Renal cortical epithelial cell (primary cell): ENCODE results near the gene MTG1. TPM values are rescaled to one million over a fixed set of nuclear protein-coding genes. Genes with fewer than 3 reads are reported as not detected.
"Not testable (repeated sequence)": the region's sequence is repeated elsewhere in the genome, so short reads cannot be mapped to it uniquely, and the experiment has no call there.

Experiments used
- DNase-seq: peaks from one replicate; pipeline ENCODE4 v3.0.0-alpha.2; 2011; ENCODE audit warnings: low read depth
- total RNA-seq: library from RNA; depleted of rRNA; stranded (reverse); fragments of >200 nt; gene quantifications from 2 replicates; pipeline ENCODE4 v1.2.3, GENCODE V29; 2014

Gene MTG1
- total RNA-seq, 1 donor from 2014 or later, result 46.6 TPM

DNA sequence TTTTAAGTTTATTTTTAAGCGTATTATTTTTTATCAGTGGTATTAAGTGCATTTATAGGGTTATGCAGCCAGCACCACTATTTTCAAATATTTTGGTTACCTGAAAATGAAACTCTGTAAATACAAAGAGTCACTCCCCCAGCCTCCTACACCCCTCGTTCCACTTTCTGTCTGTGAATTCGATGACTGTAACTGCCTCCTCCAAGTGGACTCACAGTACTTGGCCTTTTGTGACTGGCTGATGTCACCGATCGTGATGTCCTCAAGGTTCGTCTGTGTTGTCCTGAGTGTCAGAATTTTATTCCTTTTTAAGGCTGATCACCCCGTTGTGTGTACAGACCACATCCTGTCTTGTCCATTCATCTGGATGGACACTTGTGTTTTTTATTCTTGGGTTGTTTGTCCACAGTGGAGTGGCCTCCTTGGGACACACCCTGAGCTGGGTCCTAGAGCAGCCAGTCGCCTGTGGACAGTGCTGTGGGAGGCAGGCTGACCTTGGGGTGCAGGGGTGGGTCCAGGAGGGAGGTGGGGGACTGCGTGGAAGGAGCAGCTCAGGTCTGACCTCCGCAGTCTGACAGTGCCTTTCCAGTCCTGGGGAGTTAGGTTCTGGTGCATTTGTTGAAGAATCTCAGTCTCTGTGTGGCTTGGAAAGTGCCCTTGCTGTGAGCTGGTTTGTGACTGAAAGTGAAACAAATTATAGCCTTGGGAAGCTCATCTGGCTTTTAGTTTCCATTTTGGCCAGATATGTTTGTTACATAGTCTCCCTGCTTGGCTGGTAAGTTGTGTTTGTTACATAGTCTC, 6.9 kb downstream of the MTG1 start:
- DNase-seq, result no peak

DNA sequence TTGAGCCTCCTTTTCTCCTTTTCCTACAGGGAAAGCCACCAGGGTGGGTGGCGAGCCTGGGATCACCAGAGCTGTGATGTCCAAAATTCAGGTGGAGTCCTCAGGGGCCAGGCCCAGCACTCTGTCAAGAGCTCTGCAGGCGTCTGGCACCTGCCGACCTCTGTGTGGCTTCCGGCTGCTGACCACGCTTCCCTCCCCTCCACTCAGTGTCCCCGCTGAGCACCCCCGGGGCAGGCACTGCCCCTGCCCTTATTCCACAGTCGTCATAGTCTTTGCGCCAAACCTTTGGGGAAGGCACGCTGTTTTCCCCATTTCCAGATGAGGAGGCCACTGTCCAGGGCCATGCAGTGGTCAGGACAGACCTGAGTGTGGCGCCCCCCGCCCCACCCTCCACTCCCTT, 7.5 kb downstream of the MTG1 start:
- DNase-seq, result no peak

DNA sequence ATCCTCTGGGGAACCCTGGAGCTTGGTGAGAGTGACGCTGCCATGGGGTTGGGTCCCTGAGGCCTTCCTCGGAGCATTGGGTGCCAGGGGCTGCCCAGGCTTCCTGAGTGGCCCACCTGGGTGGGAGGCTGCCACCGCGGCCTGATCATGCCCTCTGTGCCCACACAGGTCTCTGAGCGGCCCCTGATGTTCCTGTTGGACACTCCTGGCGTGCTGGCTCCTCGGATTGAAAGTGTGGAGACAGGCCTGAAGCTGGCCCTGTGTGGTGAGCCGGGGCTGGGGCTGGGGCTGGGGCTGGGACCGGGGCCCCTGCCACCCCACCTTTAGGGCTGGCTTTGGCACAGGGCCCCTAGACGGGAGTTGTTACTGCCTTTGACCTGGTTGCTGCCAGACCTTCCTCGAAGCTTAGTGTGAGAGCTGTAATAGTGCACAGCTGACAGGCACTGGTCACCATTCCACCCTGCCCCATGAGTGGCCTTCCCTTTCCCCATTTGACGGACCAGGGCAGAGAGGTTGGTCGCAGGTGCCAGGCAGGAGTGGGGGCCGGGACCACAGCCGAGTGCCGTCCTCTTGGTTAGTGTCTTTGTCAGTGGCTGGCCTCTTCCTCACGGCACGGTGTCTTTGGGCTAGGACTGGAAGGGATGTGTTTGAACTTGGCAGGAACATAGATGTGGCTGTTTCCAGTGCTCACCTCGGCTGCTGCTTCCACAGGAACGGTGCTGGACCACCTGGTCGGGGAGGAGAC, 8.2 kb downstream of the MTG1 start:
- DNase-seq, result no peak

DNA sequence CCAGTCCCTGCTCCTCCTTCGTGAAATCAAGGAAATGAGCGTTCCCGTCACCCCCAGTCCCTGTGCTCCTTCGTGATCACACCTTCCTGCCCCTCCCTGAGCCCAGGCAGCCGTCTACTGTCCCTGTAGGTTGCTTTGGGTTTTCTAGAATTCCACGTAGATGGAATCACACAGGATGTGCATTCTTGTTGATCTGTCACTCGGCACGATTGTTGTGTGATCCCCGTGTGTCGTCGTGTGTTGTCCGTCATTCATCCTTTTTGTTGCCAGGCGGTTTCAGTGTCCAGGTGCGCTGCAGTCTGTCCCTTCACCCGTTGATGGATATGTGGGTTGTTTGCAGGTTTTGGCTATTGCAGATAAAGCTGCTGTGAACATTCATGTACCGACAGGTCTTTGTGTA, 9.4 kb downstream of the MTG1 start:
- no peak for DNase-seq

DNA sequence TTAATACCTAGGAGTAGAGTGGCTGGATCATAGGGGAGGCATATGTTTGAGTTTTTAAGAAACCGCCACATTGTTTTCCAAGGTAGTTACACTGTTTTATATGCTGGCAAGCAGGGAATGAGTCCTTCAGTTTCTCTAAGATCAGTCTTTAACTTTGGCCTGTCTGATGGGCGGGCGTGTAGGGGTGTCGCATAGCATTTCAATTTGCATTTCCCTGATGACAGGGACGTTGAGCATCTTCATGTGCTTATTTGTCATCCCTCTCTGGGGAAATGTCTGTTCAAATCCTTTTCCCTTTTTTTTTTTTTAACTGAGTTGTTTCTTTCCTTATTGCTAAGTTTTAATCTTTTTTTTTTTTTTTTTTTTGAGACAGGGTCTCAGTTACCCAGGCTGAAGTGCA, 9.8 kb downstream of the MTG1 start:
- DNase-seq, result no peak

DNA sequence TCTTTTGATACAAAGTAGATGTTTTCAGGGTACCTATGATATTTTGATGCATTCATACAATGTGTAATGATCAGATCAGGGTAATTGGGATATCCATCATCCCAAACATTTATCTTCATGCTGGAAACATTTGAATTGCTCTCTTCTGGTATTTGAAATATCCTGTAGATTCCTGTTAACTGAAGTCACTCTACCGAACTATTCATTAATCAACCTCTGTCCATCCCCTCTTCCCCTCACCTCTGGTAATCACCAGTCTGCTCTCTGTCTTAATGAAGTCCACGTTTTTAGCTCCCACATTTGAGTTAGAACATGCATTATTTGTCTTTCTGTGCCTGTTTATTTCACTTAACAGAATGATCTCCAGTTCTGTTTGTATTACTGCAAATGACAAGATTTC, 11.3 kb downstream of the MTG1 start:
- DNase-seq, result peak; percentile 32

DNA sequence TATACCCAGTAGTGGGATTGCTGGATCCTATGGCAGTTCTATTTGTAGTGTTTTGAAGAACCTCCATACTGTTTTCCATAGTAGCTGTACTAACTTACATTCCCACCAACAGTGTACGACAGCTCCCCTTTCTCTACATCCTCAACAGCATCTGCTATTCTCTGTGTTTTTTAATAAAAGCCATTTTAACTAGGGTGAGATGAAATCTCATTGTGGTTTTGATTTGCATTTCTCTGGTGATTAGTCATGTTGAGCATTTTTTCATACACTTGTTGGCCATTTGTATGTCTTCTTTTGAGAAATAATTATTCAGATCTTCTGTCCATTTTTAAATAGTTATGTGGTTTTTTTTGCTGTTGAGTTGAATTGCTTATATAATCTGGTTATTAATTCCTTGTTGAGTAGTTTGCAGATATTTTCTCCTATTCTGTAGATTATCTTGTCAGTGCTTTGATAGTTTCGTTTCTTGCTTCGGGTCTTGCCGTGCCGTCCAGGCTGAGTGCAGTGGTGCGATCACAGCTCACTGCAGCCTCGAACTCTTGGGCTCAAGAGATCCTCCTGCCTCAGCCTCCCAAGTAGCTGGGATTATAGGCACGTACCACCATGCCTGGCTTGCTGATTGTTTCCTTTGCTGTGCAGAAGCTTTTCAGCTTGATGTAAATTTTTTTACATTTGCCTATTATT, 12.0 kb downstream of the MTG1 start:
- DNase-seq, result no peak

DNA sequence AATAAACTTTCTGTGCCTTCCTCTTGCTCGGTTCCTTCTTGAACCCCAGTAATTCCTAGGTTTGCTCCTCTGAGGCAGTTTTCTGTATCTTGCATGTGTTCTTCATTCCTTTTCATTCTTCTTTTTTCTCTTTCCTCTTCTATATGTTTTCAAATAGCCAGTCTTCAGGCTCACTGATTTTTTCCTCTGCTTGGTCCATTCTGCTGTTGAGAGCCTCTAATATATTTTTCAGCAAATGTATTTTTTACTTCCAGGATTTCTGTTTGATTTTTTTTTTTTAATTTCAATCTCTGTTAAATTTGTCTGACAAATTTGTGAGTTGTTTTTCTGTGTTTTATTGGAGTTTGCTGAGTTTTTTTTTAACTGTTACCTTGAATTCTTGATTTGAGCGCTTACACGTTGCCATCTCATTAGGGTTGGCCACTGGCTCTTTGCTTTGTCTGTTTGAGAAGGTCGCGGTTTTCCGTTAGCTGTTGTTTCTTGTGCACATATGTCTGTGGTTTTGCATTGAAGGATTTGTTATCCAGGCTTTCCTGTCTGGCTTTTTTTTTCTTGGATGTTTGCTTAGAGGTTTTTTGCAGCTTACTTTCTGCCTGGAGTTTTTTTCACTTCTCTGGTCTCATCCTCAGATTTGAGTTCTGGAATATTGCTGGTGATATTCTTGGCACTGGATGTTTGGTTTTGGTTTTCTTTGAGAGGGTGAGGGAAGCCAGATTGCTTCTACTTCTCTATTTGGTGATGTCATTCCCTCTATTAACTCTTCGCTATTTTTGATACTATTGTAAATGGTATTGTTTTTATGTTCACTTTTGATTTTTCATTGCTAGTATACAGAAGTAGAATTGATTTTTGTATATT, 17.8 kb downstream of the MTG1 start:
- no peak for DNase-seq

DNA sequence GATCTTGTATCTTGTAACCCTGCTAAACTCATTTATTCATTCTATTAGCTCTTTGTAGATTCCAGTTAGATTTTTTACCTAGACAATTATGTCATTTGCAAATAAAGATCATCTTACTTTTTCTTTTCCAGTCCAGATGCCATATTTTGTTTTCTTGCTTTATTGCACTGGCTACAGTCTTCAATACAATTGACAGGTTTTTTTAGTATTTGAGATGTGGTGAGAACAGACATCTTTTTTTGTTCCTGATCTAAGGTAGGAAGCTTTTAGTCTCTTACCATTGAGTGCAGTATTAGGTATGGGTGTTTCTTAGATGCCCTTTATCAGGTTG, 18.4 kb downstream of the MTG1 start:
- DNase-seq, result no peak

DNA sequence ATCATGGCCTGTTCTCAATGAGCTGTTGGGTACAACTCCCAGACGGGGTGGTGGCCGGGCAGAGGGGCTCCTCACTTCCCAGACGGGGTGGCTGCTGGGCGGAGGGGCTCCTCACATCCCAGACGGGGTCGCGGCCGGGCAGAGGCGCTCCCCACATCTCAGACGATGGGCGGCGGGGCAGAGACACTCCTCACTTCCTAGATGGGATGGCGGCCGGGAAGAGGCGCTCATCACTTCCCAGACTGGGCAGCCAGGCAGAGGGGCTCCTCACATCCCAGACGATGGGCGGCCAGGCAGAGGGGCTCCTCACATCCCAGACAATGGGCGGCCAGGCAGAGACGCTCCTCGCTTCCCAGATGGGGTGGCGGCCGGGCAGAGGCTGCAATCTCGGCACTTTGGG, 20.4 kb downstream of the MTG1 start:
- not testable (repeated sequence) for DNase-seq

DNA sequence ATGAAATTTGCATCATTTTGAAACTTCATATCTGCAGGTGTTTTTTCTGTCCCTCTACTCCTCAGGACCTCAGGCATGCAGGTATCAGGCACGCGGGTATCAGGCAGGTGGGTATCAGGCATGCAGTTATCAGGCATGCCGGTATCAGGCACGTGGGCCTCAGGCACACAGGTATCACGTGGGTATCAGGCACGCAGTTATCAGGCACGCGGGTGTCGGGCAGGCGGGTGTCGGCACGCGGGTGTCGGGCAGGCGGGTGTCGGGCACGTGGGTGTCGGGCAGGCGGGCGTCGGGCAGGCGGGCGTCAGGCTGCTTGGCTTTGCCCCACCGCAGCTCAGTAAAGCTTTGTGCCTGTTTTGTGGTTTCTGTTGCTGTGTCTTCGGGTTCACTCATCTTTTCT, 21.8 kb downstream of the MTG1 start:
- no peak for DNase-seq

DNA sequence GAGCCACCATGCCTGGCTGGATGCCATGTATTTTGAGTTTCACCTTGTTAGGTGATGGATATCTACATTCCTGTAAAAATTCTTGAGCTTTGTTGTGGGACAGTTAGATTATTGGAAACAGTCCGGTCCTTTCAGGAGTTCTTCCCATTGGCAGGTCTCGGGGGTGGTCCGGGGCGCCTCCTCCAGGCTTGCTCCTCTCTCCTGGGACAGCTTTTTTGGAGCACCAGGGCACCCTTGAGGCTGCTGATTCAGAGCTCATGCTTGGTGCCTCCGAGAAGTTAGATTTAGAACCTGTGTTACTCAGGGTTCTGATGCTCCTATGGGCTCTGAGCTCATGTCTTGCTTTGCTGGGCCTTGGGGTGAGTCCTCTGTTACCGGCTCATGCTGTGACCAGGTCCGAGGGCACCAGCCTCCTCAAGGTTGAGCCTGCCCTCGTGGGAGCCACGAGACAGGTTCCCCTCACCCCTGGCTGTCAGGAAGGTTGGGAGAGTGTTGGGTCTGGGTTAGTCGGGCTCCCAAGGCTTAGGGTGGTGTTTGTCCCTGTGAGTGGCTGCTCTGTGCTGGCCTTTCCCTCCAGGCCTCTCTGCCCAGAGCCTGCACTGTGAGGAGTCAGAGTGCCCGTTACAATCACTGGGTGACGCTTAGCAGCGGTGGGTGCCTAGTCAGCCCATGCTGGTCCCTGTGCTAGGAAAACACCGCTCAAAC, 24.5 kb downstream of the MTG1 start:
- no peak for DNase-seq

DNA sequence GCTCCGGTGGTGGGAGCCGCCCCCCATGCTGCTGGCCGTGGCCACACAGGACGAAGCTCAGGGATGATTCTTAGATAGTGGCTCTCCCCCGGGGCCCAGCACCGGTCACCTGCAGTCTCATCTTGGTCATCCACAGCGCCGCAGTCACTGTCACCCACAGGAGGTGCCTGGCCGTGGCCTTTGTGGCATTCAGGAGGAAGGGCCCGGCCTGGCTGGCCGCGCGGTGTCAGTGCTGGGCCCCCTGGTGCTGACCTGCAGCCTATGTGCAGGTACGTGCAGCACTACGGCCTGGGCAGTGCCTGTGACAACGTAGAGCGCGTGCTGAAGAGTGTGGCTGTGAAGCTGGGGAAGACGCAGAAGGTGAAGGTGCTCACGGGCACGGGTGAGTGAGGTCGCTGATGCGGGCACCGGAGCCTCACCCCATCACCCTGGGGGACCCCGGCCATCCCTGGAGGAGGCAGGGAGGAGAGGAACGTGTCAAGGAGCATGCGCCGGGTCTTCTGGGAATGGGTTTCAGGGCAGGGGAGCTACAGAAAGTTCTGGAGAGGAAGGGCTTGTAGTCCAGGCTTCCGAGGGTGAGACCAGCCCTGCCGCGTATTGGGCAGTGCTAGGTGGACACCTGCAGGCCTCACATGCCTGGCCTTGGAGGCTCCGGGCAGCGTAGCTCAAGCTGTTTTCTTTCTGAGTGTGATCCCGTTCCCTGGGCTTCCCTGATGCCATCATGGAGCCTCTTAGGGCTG, 25.4 kb downstream of the MTG1 start:
- DNase-seq, result no peak

DNA sequence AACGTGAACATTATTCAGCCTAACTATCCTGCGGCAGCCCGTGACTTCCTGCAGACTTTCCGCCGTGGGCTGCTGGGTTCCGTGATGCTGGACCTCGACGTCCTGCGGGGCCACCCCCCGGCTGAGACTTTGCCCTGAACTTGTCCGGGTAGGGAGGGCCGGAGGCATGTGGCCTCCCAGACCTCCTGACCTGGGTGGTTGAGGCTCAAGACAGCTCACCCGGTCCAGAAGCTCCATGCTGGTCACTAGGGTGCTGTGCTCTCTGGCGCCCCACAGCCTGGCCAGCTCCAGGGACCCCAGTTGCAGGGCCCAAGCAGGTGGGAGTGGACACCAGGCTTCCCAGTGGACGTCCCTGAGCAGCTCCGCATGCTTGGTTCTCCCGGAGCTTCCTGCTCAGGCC, 26.1 kb downstream of the MTG1 start:
- no peak for DNase-seq

DNA sequence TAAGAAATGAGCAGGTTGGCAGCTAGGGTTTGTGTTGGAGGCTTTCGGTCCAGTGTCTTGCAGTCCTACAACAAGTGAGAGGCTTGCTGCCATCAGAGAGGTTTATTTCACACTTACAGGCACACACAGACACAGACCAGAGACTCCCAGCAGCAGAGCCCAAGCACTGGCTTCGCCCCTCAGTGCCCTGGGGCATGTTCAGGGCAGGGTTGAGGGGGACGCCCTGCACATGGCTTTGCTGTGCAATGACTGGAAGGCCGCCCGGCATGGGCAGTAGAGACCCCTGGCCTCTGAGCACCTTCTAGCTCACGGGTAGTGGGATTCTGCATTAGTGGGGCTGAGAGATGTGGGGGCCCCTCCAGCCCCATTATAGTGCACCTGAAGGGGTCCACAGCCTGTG, 26.6 kb downstream of the MTG1 start:
- no peak for DNase-seq

DNA sequence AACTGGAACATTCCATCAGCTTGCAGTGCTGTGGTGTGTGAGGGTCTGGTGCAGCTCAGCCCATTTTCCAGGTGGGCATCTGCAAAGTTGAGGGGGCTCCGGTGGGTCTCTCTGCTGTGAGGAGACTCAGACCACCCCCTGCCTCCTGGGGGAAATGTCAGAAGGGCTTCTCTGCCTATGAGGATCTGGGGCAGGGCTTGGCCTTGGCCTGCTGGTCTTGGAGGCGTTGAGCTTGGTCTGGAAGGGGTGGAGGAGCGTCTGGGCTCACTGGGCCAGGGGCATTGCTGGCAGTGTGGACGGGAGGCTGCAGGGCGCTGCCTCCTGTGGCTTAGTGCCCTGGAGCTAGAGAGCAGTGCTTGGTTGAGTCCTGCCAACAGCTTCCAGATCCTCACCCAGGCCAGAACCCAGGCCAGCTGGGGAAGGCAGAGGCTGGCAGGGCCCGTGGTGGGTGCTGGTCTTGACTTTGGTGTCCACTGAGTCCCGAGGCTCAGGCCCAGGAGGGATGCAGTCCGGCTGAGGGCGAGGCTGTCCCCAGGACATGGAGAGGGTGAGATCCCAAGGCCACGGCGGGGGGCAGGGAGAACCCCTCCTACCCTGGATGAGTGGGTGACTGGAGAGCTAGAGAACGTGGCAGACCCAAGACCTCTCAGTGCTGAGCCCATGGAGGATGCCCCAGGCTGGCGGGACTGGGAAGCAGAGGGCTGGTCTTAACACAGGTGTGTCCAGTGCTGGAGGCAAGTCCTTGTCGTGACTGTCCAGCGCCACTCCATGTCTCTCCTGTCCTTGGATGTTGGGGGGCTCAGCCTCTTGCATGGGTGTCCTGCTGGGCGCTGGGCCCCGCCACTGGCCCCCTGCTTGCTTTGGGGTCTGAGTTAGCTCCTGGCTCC, 27.6 kb downstream of the MTG1 start:
- no peak for DNase-seq

DNA sequence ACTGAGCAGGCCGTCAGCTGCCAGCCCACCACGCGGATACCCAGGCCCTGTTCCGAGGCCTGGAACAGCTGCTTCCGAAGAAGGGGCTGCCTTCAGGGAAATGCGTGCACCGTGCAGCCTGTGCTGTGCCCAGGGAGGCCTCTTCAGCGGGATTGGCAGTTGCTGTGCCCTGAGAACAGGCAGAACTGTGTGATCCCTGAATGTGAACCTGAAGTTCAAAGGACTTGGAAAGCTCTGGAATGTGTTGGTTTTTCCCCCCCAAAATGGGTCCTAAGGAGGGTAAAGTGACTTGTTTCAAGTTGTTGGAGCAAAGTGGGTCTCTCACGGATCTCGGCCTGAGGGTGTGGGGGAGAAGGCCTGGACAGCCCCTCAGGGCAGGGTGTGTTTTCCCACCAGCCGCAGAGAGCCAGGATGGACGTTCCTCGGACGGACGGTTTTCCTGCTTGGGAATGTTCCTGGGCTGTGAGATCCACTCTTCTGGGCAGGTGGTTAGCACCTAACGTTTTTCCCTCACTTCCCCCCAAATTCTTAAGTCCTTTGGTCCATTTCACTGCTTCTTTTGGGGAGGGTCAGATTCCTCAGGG, 28.4 kb downstream of the MTG1 start:
- no peak for DNase-seq

DNA sequence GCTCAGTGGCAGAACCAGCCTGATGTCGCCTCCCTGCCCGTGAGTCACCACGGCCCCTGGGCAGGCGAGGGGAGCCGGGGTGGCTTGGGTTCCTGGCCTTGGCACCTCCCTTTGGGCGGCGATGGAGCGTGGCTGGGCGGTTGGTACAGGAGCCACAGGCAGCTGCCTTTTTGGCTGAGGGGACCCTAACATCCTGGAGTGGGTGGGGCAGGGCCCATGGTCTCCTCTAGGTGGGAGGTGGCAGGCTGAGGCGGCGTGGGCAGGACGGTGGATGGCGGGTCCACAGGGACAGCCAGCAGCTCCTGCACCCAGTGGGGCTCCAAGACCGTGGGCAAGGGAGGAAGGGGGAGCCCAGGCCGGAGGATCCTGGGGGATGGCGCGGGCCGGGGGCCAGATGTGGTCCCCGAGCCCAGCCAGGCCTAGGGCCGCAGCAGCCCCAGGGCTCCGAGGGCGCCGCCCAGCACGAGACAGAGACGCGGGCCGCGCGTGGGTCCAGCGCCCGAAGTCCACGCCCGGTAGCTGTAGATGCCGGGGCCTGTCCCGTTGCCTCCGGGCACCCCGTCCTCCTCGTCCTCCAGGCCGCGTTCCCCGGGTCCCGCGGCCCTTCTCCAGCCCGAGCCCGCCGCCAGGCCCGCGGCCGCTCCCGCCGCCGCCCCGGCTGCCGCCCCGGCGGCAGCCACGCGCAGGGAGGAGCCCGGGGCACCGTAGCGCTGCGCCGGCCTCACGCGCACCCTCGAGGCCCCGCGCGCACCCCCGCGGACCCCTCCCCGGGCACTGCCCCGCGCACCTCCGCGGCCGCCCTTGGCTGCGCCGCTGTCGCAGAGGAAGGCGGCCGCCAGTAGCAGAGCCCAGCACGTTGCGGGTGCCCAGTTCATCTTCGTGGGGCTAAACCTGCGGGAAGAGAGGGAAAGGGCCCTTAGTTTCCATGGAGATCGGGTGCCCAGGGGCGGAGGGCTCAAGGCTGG, 29.1 kb downstream of the MTG1 start:
- DNase-seq, result no peak
